Measurements from ENCODE around the gene CFL2. TPM values are rescaled to one million over a fixed set of nuclear protein-coding genes. Genes with fewer than 3 reads are reported as not detected.

The CFL2 gene
- total and polyA plus RNA-seq, 2 of the 13 experiments (the other 11 are each of a cell fraction or from before 2014, with no cell fraction given), result 114 to 158 TPM

- TF ChIP-seq, protein P1, sequence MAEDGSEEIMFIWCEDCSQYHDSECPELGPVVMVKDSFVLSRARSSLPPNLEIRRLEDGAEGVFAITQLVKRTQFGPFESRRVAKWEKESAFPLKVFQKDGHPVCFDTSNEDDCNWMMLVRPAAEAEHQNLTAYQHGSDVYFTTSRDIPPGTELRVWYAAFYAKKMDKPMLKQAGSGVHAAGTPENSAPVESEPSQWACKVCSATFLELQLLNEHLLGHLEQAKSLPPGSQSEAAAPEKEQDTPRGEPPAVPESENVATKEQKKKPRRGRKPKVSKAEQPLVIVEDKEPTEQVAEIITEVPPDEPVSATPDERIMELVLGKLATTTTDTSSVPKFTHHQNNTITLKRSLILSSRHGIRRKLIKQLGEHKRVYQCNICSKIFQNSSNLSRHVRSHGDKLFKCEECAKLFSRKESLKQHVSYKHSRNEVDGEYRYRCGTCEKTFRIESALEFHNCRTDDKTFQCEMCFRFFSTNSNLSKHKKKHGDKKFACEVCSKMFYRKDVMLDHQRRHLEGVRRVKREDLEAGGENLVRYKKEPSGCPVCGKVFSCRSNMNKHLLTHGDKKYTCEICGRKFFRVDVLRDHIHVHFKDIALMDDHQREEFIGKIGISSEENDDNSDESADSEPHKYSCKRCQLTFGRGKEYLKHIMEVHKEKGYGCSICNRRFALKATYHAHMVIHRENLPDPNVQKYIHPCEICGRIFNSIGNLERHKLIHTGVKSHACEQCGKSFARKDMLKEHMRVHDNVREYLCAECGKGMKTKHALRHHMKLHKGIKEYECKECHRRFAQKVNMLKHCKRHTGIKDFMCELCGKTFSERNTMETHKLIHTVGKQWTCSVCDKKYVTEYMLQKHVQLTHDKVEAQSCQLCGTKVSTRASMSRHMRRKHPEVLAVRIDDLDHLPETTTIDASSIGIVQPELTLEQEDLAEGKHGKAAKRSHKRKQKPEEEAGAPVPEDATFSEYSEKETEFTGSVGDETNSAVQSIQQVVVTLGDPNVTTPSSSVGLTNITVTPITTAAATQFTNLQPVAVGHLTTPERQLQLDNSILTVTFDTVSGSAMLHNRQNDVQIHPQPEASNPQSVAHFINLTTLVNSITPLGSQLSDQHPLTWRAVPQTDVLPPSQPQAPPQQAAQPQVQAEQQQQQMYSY (CRISPR knock-in tag; IDR thresholded peaks at IDR 0.05), result no peak
- TF ChIP-seq, protein P2, sequence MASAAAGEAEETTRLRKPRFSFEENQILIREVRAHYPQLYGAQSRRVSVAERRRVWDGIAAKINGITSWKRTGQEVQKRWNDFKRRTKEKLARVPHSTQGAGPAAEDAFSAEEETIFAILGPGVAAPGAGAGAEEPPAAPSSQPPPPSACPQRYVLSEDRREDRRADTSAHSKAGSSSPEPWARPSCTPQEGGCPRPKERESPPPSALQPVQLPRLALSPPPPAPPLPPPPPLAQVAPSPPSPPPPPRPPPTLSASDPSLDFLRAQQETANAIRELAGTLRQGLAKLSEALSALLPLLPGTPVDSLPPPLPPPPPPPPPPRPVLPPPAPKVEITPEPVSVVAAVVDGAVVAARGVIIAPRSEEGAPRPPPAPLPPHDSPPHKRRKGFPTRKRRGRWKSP (CRISPR knock-in tag; IDR thresholded peaks at IDR 0.05), result peak; percentile 77; the same call in 1 of the 2 replicates
- TF ChIP-seq JUNB (CRISPR knock-in tag; IDR thresholded peaks at IDR 0.05; ENCODE audit: borderline replicate concordance), result no peak
- TF ChIP-seq, protein P3, sequence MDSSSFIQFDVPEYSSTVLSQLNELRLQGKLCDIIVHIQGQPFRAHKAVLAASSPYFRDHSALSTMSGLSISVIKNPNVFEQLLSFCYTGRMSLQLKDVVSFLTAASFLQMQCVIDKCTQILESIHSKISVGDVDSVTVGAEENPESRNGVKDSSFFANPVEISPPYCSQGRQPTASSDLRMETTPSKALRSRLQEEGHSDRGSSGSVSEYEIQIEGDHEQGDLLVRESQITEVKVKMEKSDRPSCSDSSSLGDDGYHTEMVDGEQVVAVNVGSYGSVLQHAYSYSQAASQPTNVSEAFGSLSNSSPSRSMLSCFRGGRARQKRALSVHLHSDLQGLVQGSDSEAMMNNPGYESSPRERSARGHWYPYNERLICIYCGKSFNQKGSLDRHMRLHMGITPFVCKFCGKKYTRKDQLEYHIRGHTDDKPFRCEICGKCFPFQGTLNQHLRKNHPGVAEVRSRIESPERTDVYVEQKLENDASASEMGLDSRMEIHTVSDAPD (CRISPR knock-in tag; IDR thresholded peaks at IDR 0.05), result 0 out of 2 replicates have a peak, but pooled peaks have one; percentile 37
- no peak for TF ChIP-seq MTA3 (CRISPR knock-in tag; IDR thresholded peaks at IDR 0.05)
- TF ChIP-seq FOXK1 (CRISPR knock-in tag; IDR thresholded peaks at IDR 0.05; ENCODE audit: borderline replicate concordance, low read depth), result 0 out of 2 replicates have a peak, but pooled peaks have one; percentile 13
- TF ChIP-seq ZNF274 (CRISPR knock-in tag; IDR thresholded peaks at IDR 0.05), result peak; percentile 98
- TF ChIP-seq ZNF547 (CRISPR knock-in tag; IDR thresholded peaks at IDR 0.05), result 0 out of 2 replicates have a peak, but pooled peaks have one; percentile 58
- TF ChIP-seq SAP130 (CRISPR knock-in tag; IDR thresholded peaks at IDR 0.05; ENCODE audit: low read depth), result peak; percentile 63
- no peak for TF ChIP-seq PHF5A (CRISPR knock-in tag; IDR thresholded peaks at IDR 0.05; ENCODE audit: low read depth, unreplicated experiment)
- TF ChIP-seq ZNF225 (CRISPR knock-in tag; IDR thresholded peaks at IDR 0.05), result peak; percentile 83; the same call in 1 of the 2 replicates
- peak; percentile 67; the same call in 1 of the 2 replicates for TF ChIP-seq ZNF788 (CRISPR knock-in tag; IDR thresholded peaks at IDR 0.05; ENCODE audit: borderline replicate concordance)
- TF ChIP-seq ZNF263 (CRISPR knock-in tag; IDR thresholded peaks at IDR 0.05), result peak; percentile 36; the same call in 1 of the 2 replicates
- TF ChIP-seq HNF4A (CRISPR knock-in tag; IDR thresholded peaks at IDR 0.05), result no peak; the same call in 1 of the 2 replicates
- TF ChIP-seq, protein P4, sequence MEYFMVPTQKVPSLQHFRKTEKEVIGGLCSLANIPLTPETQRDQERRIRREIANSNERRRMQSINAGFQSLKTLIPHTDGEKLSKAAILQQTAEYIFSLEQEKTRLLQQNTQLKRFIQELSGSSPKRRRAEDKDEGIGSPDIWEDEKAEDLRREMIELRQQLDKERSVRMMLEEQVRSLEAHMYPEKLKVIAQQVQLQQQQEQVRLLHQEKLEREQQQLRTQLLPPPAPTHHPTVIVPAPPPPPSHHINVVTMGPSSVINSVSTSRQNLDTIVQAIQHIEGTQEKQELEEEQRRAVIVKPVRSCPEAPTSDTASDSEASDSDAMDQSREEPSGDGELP (IDR thresholded peaks at IDR 0.05; ENCODE audit: borderline replicate concordance, low read depth), result peak; percentile 80
- no peak for TF ChIP-seq ZNF816 (CRISPR knock-in tag; IDR thresholded peaks at IDR 0.05; ENCODE audit: borderline replicate concordance)
- no peak for TF ChIP-seq ELF4 (CRISPR knock-in tag; IDR thresholded peaks at IDR 0.05; ENCODE audit: borderline replicate concordance)
- TF ChIP-seq RORA (CRISPR knock-in tag; IDR thresholded peaks at IDR 0.05), result no peak
- peak; percentile 67; the same call in 1 of the 2 replicates for TF ChIP-seq ZNF331 (CRISPR knock-in tag; IDR thresholded peaks at IDR 0.05)
- peak; percentile 97; the same call in 1 of the 2 replicates for TF ChIP-seq ZNF598 (CRISPR knock-in tag; IDR thresholded peaks at IDR 0.05; ENCODE audit: borderline replicate concordance)
- no peak for TF ChIP-seq MTA1 (CRISPR knock-in tag; IDR thresholded peaks at IDR 0.05; ENCODE audit: borderline replicate concordance)
- TF ChIP-seq ZNF572 (CRISPR knock-in tag; IDR thresholded peaks at IDR 0.05), result no peak
- TF ChIP-seq SPEN (CRISPR knock-in tag; IDR thresholded peaks at IDR 0.05; ENCODE audit: low read depth), result peak; percentile 61; the same call in 1 of the 2 replicates
These were observed 21.0 kb downstream of the CFL2 start (continued) for GRCh38 chr14:34693228-34693939.

Data from HepG2 (cell line).